Panc1 (cell line): ENCODE results near the gene STIL. TPM values are rescaled to one million over a fixed set of nuclear protein-coding genes. Genes with fewer than 3 reads are reported as not detected.

Experiments used
- ATAC-seq: fragments of 200-7000 bp; cut with Tn5 transposase; 2 replicates; pipeline ENCODE4 v1.9.1; 2020; ENCODE audit warnings: mild to moderate bottlenecking, moderate library complexity
- BruUV-seq: library from RNA; stranded (reverse); fragments of 400-500 nt; replicated peaks from 2 replicates; lab custom pipeline; 2021; lab: Mats Ljungman, UMichigan
- CTCF ChIA-PET: fragments of 300-600 bp; sonication (Branson Sonifier 250); formaldehyde crosslinking; loops from one replicate; lab custom pipeline; 2022; ENCODE audit warnings: antibody characterized with exemption; lab: Charles Lee
- POLR2A ChIA-PET: fragments of 300-600 bp; sonication (Branson Sonifier 250); formaldehyde crosslinking; loops from one replicate; lab custom pipeline; 2022; ENCODE audit warnings: antibody characterized with exemption; lab: Charles Lee
- DNase-seq: peaks from one replicate; pipeline ENCODE4 v3.0.0-alpha.2; 2010; ENCODE audit warnings: low read depth, low spot score
- H3K27ac ChIP-seq: 2 replicates; pipeline ENCODE4 v1.5.1; 2011; ENCODE audit warnings: mild to moderate bottlenecking, low read length, inconsistent platforms
- H3K27me3 ChIP-seq: fragments of 200-500 bp; sonication (Bioruptor generic); 2 replicates; pipeline ENCODE4 v1.6.0; 2014; ENCODE audit warnings: low read length, inconsistent platforms; ENCODE audit not compliant: control insufficient read depth, insufficient read depth
- H3K36me3 ChIP-seq: fragments of 200-500 bp; sonication (Bioruptor generic); 2 replicates; pipeline ENCODE4 v1.5.1; 2014; ENCODE audit warnings: inconsistent platforms, mild to moderate bottlenecking, low read length, moderate library complexity; ENCODE audit not compliant: control insufficient read depth, insufficient read depth
- H3K4me1 ChIP-seq: 2 replicates; pipeline ENCODE4 v1.5.1; 2011; ENCODE audit warnings: inconsistent platforms, mild to moderate bottlenecking, low read length, moderate library complexity; ENCODE audit not compliant: control insufficient read depth, insufficient read depth
- H3K4me3 ChIP-seq, 2 experiments: 2 replicates each; pipeline ENCODE4 v1.5.1; 2011 to 2012; ENCODE audit warnings: low read depth in 2 of 2, low read length in 2 of 2, mild to moderate bottlenecking in 2 of 2, inconsistent platforms in 1 of 2, moderate library complexity in 1 of 2
- H3K9me3 ChIP-seq: fragments of 200-500 bp; sonication (Bioruptor generic); 2 replicates; pipeline ENCODE4 v1.5.1; 2014; ENCODE audit warnings: low read depth, mild to moderate bottlenecking, inconsistent platforms, low read length, moderate library complexity; ENCODE audit not compliant: control insufficient read depth, insufficient read depth
- CTCF ChIP-seq: fragments of 450-650 bp; IDR thresholded peaks from 2 replicates; pipeline ENCODE4 v1.5.1; 2017; ENCODE audit warnings: mild to moderate bottlenecking
- POLR2AphosphoS5 ChIP-seq: IDR thresholded peaks from 2 replicates; pipeline ENCODE4 v1.6.1; 2012; ENCODE audit warnings: mild to moderate bottlenecking, low read depth, low read length, moderate library complexity
- REST ChIP-seq, 2 experiments: IDR thresholded peaks; 2 replicates each; pipeline ENCODE4 v1.6.1; 2011 to 2012; ENCODE audit warnings: low read depth in 2 of 2, control low read depth in 1 of 2, low read length in 1 of 2, mild to moderate bottlenecking in 1 of 2, moderate library complexity in 1 of 2; ENCODE audit not compliant: insufficient read depth in 1 of 2
- SIN3A ChIP-seq: IDR thresholded peaks from 2 replicates; pipeline ENCODE4 v1.6.1; 2012; ENCODE audit warnings: low read depth, mild to moderate bottlenecking, low read length, moderate library complexity, borderline replicate concordance; ENCODE audit not compliant: insufficient read depth
- TCF7L2 ChIP-seq: IDR thresholded peaks from 2 replicates; pipeline ENCODE4 v1.6.1; 2011; ENCODE audit warnings: mild to moderate bottlenecking, low read depth, low read length, inconsistent platforms
- in situ Hi-C: cut with HindIII; loops from 2 replicates; pipeline ENCODE4 v1.10.0; 2016; ENCODE audit warnings: low sequenced_read_pairs, low pct_unique_long_range_greater_than_20kb
- intact Hi-C: fragments of 100-400 bp; cut with micrococcal nuclease; formaldehyde crosslinking; loops from one replicate; pipeline ENCODE4 v1.10.0; 2022; ENCODE audit not compliant: unreplicated experiment
- total RNA-seq: library from RNA; stranded (reverse); gene quantifications from one replicate; pipeline ENCODE4 v1.2.1, GENCODE V29; 2021; ENCODE audit not compliant: unreplicated experiment

The STIL gene
- total RNA-seq, 1 experiment from 2014 or later, result 31.6 TPM

DNA sequence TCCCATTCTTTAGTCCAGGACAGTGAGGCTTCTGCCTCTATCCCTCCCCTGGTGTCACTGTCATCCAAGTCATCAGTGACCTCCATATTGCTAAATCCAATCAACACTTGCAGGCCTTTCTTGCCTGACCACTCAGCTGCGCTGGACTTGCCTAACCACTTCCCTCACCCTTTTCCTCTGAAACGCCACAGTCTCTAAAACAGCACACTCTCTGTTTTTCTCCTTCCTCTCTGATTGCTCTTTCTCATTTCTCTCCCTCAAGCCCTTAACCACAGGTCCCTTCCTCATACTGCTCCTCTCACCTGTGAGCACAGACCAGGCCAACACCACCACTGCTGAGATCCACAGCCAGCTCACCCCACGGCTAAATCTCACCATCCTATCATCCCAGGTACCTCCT is 99.4 kb downstream of the STIL start:
- no peak for DNase-seq
- Histone ChIP-seq H3K4me3 (no peak overlapping the region), H3K9me3 (no peaks in the 10 kb centered on the region), H3K27me3 (no peaks in the 10 kb centered on the region), H3K36me3 (no peaks in the 10 kb centered on the region), H3K4me1 (no peaks in the 10 kb centered on the region), H3K27ac (no peak overlapping the region)
- BruUV-seq, result no TSS peak
- in situ Hi-C loops (no loop called here), intact Hi-C loops (no loop called here)
- TF ChIP-seq TCF7L2, result no peak
- no peak for TF ChIP-seq SIN3A
- no peak for TF ChIP-seq CTCF
- TF ChIP-seq POLR2AphosphoS5, result no peak
- TF ChIP-seq REST (IDR thresholded peaks at IDR 0.05; ENCODE audit: insufficient read depth in 1 of 2, low read depth in 2 of 2, low read length in 1 of 2), result no peak
- ChIA-PET CTCF (no interaction called here), POLR2A (no interaction called here)
- ATAC-seq, result no peak

DNA sequence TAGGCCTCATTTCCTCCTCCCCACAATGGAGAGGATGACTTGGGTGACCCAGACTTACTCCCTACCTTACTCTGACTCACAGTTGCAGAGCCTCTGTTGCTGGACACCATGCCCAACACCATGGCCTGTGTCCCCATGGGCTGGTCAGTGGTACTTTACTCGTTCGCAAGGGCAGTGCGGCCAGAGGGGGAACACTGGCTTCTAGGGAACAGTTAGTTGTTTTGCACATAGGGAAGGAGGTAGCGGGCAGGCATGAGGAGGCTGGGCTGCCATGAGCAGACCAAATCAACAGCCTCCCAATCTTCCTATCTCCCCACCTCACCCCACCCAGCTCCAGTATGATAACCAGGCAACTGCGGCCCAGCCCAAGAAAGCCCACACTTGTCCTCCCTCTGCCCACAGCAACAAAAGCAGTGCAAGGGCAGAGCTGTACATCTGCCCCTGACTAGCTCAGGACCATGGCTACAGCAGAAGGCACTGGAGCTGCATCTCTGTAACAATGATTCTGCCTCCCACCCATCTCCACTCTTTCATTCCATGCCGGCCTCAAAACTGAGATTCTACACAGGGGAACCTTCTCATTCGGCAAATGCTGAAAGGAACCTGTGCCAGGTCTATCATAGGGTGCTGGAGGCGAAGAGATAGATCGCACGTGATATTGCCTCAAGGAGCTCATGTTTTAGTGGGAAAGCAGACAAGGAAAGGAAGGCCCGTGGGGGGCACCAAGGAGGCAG is 100.5 kb downstream of the STIL start:
- ChIA-PET CTCF (no interaction called here), POLR2A (no interaction called here)
- H3K4me3 ChIP-seq, result no peak overlapping the region
- no peak for TF ChIP-seq TCF7L2
- no peak for TF ChIP-seq SIN3A
- H3K4me1 ChIP-seq, result no peaks in the 10 kb centered on the region
- no peak for ATAC-seq
- no TSS peak for BruUV-seq
- DNase-seq, result no peak
- in situ Hi-C loops (no loop called here), intact Hi-C loops (no loop called here)
- no peaks in the 10 kb centered on the region for H3K9me3 ChIP-seq
- no peak overlapping the region for H3K27ac ChIP-seq
- H3K36me3 ChIP-seq, result no peaks in the 10 kb centered on the region
- no peaks in the 10 kb centered on the region for H3K27me3 ChIP-seq

DNA sequence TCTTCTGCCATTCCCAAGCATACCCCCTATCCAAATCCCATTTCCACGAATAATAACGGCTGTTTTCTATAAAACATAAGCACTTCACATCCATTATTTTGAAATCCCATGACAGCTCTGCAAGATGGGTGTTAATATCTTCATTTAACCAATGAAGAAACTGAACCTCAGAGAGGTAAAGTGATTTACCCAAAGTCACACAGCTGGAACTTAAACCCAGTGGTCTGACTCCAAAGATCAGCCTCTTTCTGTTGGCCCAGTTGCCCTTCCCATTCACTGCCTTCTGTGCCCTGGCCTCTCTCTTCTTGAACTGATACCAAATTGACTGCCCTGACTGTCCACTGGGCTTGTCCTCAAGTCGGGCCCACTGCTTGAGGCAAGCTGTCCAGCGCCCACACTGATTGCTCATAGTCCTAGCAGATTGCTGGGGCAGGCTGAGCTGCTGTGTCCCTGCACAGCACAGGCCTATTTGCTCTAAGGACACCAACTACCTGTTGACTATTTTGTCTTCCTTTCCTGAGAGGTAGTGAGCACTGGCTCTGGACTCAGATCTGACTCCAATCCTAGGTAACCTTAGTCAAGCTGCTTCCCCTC is 101.2 kb downstream of the STIL start:
- intact Hi-C loops, result no loop called here
- Histone ChIP-seq H3K27ac (no peak overlapping the region), H3K9me3 (no peaks in the 10 kb centered on the region), H3K36me3 (no peaks in the 10 kb centered on the region), H3K27me3 (no peaks in the 10 kb centered on the region), H3K4me1 (no peaks in the 10 kb centered on the region), H3K4me3 (no peak overlapping the region)
- TF ChIP-seq TCF7L2, result no peak
- TF ChIP-seq REST (IDR thresholded peaks at IDR 0.05; ENCODE audit: insufficient read depth in 1 of 2, low read depth in 2 of 2, low read length in 1 of 2), result no peak
- no peak for TF ChIP-seq SIN3A
- TF ChIP-seq POLR2AphosphoS5, result no peak
- no peak for TF ChIP-seq CTCF
- ATAC-seq (no peak), DNase-seq (no peak)
- POLR2A ChIA-PET, result no interaction called here
- CTCF ChIA-PET, result no interaction called here
- BruUV-seq, result no TSS peak
- in situ Hi-C loops, result no loop called here
